Endometrial microvascular endothelial cells (primary cell): Measurements from ENCODE around the gene NUDT2. TPM values are rescaled to one million over a fixed set of nuclear protein-coding genes. Genes with fewer than 3 reads are reported as not detected.

Experiments used
- in situ Hi-C: cut with HindIII; loops from 2 replicates; pipeline ENCODE4 v1.10.0; 2017; ENCODE audit warnings: low sequenced_read_pairs, low pct_unique_long_range_greater_than_20kb; ENCODE audit errors: inconsistent ontology term
- total RNA-seq: library from RNA; depleted of rRNA; stranded (reverse); fragments of >200 nt; gene quantifications from one replicate; pipeline ENCODE4 v1.2.3, GENCODE V29; 2015; ENCODE audit errors: inconsistent ontology term

The NUDT2 gene
- total RNA-seq, 1 donor from 2014 or later: 57.6 TPM

DNA sequence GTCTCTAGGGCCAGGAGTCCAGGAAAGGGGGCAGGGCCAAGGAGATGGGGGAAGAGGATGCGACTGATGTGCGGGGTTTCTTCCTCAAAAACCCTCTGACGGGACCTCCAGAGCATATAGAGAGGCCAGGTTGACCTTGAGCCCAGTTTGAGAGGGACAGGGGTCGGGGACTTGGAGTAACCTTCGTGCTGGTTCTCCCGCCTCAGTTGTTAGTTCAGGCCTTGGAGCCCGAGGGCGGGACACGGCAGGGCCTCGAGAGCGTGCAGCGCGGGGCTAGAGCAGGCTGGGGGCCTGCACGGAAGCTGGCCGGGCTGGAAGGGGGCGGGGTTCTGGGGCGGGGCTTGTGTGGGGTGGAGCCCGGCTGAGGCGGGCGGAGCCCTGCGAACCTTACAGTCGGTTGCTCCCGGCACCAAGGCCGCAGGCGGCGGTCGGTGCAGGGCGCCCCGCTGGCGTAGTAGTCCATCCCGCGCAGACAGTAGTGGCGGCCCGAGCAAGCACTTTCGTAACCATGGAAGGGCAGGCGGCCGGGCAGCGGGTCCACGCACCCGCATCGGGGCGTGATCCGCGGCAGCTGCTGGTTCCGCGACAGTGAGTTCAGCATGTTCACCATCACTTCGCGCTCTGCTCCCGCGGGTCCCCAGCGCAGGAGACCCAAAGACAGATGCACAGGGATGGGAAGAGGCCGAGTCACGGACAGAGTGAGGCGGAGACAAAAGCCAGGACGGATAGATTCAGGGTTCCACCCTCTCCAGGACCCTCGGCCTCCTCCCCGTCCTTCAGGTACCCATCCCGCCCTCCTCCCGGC is 51.3 kb downstream of the NUDT2 start:
- in situ Hi-C loops: no loop called here

DNA sequence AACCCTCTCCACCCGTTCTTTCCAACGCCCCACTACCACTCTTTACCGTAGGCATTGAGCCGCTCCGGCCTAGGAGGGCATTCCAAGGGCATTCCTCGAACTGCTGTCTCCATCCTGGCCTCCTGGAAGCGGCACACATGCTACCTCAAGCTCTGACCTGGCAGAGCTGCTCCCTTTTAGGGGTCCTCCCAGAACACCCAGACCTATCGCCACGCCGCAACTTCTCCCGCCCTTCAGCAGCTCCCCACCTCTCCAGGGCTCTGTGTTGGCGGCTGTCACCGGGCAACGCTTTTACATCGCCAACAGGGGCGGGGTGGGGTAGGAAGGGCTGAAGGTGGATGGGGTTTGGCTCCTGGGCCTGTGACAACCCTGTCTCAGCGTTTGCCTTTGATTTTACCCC is 52.0 kb downstream of the NUDT2 start:
- in situ Hi-C loops: no loop called here

DNA sequence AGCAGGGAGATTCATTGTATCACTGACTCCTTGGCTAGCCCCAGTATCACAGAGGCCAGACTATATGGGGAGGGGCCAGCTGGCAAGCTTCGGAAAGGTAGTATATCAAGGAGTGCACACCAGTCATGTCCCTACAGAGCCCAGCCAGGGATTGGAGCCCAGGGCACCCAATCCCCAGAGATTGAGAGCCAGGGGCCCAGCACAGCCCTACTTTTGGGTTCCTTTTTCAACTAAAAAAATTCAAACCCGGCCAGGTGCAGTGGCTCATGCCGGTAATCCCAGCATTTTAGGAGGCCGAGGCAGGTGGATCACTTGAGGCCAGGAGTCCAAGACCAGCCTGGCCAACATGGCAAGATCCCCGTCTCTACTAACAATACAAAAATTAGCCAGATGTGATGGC is 52.7 kb downstream of the NUDT2 start:
- in situ Hi-C loops: no loop called here

DNA sequence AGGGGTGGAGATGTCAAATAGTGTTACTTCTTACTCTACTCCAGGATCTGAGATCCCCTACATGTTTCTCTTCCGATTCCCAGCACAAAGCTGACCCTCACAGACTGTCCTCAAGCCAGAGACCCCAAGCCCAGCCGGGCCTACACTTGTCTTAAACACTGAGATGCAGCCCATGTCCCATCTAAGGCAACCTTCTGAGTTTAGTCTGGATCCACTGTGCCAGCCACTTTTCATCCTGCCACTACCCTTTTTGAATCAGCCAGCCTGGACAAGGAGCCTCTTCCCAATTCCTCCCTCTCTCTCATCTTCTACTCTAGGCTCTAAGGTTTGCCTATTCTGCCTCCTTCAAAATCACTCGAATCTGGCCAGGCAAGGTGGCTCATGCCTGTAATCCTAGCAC is 53.5 kb downstream of the NUDT2 start:
- in situ Hi-C loops: no loop called here

DNA sequence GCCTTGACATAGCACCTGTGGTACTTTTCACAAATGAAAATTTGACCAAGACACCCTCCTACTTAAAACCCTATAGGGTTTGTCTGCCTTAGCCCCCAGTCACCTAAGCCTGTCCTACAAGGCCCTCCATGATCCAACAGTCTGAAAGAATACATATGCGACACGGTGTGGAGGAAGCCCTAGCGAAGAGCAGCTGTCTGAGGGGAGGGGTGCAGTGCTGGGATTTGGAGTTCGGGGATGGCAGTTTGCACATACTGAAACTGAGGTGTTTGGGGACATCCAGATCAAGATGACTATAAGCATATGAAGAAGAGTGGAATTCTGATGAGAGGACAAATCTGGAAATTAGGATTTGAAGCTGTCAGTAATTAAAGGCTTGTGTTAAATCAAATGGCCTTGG is 54.5 kb downstream of the NUDT2 start:
- in situ Hi-C loops: no loop called here

DNA sequence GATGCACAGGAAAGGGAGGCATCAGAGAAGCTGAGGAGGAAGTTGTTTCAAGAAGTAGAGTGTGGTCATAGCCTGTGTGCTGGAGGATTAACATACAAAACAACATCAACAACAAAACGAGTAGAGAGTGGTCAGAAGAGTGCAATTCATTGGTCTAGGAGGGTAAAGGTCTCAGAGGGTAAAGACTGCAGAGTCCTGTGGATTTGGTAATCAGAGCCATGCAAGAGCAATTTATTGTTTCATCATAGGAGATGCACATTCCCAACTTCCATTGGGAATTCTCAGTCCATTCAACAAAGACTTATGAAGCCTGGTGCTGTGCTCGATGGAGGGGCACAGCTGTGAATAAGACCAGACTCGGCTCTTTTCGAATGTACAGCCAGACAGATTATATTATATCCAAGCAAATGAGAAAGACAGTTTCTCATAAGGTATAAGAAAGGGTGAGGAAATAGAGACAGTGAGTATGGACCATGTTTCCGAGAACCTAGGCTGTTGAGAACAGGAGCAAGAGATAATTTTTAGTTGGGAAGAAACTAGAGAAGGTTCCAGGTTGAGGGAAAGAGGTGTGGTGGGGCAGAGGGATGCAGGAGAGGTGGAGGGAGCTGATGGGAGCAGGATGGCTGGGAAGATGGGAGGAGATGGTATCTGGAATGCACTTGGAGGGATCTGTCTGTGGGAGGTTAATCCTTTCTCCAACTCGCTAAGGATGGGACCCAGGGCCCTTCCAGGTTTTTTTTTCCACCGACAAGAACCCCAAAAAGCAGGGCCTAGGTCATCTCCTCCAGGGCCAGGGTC is 55.2 kb downstream of the NUDT2 start:
- in situ Hi-C loops: no loop called here

DNA sequence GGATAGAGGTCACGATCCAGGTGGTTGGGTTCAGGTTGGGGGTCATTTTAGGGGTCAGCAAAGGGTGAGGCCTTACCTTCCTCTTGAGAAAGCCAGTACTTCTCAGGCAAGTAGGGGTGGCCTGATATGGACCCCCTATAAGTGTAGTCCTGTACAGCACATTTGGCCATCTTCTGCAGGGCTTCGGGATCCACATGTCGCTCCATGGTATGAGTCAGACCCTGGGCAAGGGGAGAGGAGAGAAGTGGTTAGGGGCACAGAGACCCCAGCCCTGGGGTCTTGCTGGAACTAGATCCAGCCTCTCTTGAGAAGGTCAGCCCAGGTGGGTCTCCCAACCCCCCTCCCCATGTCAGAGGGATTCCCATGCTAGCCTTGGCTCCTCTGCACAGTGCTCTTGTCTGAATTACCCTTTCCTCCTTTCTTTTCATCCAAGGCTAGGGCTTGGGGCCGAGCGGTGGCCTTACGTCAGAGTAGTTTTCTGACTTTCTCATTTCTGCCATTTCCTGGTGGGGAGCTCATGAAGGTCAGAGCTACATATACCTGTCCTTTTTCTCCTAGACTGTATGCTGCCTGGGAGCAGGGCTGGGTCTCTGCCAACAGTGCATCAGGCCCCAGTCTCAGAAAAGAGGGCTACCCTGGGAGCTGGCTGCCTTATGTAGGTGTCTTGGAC is 56.3 kb downstream of the NUDT2 start:
- in situ Hi-C loops: no loop called here

DNA sequence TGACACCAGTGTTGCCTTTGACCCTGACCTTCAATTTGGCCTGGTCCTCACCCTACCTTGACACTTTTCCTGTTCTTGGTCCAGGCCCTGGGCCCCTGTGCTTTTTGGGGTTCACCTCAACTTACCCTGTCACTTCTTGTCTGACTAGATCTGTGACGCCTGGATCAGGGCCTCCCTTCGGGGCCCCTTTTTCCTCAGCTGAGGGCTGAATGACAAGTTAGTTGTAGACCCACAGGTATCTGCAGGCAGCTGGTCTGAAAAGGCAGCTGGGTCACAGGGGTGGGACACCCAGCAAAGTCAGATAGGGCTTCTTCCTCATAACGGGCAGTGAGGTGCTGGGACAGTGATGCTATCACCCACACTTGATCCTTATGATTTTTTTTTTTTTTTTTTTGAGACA is 57.3 kb downstream of the NUDT2 start:
- in situ Hi-C loops: no loop called here

DNA sequence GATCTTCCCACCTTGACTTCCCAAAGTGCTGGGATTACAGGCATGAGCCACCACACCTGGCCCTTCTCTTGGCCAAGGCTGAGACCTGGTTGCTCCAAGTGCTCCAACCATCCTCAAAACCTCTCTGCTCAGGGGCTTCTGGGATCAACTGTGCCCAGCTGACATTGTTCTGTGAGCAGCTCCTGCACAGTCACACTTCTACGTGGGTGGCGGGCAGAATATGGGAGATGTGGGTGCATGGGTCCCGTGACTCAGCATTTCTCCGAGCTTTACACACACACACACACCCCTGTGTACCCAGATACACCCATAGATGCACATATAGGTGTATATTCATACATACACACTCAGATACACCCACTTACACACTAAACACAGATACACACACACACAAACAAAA is 57.9 kb downstream of the NUDT2 start:
- in situ Hi-C loops: no loop called here

DNA sequence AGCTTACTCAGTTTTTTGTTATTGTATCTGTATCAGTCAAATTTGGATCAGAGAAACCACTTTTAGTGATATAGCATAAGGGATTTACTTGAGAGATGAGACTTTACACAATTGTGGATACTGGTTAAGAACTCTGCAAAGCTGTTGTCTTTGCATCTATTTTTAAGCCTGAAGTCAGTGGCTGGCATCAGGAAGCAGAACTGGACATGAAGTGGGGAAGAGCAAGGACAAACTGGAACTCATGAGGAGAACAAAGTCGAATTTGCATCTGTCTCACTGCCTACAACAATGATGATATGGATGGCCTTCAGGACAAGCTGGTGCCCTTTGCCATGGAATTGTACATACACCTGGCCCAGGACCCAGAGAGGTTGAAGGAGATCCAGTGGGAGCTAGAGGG is 63.1 kb downstream of the NUDT2 start:
- in situ Hi-C loops: no loop called here

Other genes with a start within 250 kb of the NUDT2 start
- 29.9 TPM for gene DCAF12, start 202.9 kb upstream of the NUDT2 start, total RNA-seq
- 41.5 TPM for gene UBAP1, start 150.5 kb upstream of the NUDT2 start, total RNA-seq
- gene KIF24, start 301 bp upstream of the NUDT2 start, total RNA-seq: 3.7 TPM
- 10.4 TPM for gene MYORG, start 47.3 kb downstream of the NUDT2 start, total RNA-seq
- 22.7 TPM for gene FAM219A, start 129.0 kb downstream of the NUDT2 start, total RNA-seq
- gene DNAI1, start 129.2 kb downstream of the NUDT2 start, total RNA-seq: not detected
- gene ENHO, start 193.4 kb downstream of the NUDT2 start, total RNA-seq: 0.09 TPM